Sciatic nerve (tissue), 2 donors: ENCODE results near the gene NDUFA8. TPM values are rescaled to one million over a fixed set of nuclear protein-coding genes. Genes with fewer than 3 reads are reported as not detected.

ENCODE experiments used
- ATAC-seq: fragments of 200-7000 bp; cut with Tn5 transposase; one replicate; pipeline ENCODE4 v1.9.1; 2020; ENCODE audit warnings: mild to moderate bottlenecking, moderate library complexity
- DNase-seq: peaks from one replicate; pipeline ENCODE4 v3.0.0-alpha.2; 2020; ENCODE audit warnings: low spot score
- intact Hi-C: fragments of 100-400 bp; cut with DNase I; formaldehyde crosslinking; loops from one replicate; pipeline ENCODE4 v1.14.2; 2022
- total RNA-seq: library from RNA; stranded (reverse); fragmentation: NEBNext Ultra II Directional; extraction: Animal tissue kit (Norgen Biotek cat#: 25700); gene quantifications from one replicate; pipeline ENCODE4 v1.2.1, GENCODE V29; 2021
- donor health status: DM: no; HTN: no; CAD: no.
- donor health status: DM: no; HTN: no; CAD: no.

The NDUFA8 gene
- 31.9 TPM for total RNA-seq

DNA sequence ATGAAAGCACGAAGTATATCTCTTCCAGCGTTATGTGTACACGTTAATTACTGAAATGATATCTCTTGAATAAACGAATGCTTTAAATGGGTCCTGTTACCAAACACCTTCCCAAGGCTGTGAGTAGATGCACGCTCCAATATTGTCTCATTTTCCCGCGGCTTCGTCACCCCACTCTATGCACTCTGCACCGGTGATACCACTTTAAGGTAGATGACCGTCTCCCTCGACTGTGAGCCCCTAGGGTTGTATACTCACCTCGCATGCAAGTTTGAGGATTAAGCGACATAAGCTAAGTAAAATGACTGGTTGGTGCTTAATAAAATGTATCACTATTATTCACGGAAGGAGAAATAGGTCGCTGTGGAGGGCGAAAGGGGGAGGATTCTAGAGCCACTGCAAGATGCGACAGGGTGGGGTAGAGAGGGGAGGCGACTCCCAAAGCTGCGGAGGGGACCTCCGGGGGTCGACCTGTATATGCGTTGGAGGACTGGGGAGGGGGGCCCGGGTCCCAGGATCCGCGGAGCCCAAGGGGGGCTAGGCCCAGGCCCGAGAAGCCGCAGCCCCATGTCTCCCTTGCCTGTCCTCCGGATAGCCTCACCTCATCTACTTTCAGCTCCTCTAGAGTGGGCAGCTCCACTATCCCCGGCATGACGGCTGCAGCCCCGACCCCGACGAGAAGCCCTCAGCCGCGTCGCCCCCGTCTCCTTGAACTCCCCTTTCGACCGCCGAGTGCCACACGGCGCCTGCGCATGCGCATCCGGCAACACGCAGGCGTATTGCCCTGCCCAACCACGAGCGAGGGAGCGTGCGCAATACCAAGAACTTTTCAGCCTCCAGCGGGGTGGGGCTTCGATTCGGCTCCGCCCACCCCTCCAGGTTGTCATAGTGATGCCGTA lies at the start of gene NDUFA8, which contains the start of gene MORN5:
TSS of gene NDUFA8 (minus strand) at position 754 of the 899 bp plus-strand sequence. CDS start at position 652, 102 bp downstream.
TSS of gene MORN5 (plus strand) at position 883 of the 899 bp plus-strand sequence. CDS start 65 bp downstream, outside the sequence.
- ATAC-seq (peak; percentile 100), DNase-seq (peak; percentile 96)
- intact Hi-C loops, result no loop called here

DNA sequence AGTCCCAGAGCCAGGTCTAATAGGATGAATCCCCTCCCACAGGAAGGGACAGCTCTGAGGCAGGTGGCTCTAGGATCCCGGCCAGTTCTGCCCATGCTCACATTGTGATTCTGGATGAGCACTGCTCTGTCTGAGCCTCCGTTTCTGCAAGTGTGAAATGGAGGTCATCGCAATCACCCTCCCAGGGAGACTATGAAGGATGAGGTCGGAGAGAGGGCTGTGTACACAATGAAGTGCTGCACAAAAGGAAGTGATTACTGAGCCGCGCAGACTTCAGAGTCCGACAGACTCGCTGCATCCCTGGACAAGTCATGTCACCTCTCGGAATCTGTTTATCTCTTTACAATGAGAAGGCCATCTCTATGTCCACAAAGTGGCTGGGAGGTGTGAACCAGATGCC lies 47.5 kb upstream of the NDUFA8 start:
- intact Hi-C loops, result no loop called here
- DNase-seq (no peak), ATAC-seq (no peak)

DNA sequence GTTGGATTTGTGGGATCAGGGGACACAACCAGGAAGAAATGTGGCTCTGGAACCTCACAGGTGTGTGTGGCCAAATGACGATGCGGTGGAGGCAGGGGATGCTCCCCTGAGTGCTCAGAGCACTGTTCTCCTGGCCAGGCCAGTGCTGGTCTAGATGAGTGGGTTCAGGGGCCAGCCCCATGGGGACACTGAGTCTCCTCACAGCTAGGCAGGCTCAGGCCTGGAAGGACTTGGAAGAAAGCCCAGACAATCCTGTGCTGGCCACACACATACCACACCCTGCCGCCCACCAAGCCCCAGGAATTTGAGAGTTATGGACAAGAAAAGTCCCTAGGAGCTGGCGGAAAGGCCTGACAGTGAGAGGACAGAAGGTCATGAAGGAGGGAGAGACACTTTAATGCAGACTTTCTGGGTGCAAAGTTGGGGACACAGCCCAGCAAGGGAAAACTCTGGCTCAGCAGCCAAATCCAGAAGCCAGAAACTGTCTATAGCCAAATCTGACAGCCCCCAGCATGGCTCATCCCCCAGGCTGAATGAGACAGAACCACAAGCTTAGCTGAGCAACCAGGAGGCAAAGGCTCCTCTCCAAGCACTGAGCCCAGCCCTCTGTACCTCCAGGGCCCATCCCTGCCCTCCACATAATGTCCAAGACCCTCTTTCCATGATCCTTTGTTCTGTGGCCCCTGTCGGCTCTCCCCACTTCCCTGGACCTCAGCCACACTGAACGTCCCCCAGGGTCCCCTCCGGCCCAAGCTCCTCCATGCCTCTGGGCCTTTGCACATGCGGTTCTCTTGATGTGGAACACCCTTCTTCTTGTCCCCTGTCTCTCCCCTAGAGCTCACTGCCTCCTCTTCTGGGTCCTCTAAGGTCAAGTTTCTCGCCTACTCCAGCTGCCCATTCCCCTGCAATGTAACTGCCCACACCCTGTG lies 46.8 kb upstream of the NDUFA8 start:
- no peak for DNase-seq
- intact Hi-C loops, result no loop called here
- peak; percentile 52 for ATAC-seq

DNA sequence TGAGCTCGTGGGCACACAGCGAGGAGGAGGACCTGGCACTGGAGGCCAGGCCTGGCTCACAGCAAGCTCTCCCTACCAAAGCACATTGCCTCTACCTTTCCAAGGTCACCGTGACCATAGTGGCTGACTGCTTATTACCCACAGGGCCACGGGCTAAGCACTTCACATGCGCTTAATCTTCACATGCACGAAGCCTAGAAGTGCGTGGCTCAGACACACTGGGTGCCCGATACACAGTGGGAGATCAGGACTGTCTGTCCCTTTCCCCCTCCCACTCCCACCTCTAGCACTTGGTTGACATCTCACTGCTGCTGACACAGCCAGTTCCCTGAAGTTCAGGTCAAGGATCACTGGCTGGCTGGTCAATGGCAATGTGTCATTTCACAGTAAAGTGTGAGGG lies 45.6 kb upstream of the NDUFA8 start:
- ATAC-seq (no peak), DNase-seq (no peak)
- intact Hi-C loops, result no loop called here

DNA sequence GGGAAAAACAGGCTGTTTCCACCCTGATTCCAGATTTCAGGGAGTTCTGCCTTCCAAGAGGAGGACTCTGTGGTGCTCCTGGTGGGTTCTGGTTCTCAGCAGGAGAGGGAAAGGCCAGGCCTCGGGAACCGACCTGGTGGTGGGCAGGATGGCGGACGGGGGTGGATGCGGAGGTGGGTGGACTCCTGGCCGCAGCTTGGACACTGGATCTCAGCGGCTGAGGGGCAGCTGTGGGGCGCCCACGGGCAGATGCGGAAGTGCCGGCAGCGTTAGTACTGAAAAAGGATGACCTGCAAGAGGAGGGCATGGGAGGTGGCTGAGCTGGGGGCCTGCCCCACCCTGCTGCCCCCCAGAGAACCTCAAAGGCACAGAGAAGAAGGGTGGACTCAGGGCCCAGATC lies 44.9 kb upstream of the NDUFA8 start:
- ATAC-seq (no peak), DNase-seq (no peak)
- intact Hi-C loops, result no loop called here

DNA sequence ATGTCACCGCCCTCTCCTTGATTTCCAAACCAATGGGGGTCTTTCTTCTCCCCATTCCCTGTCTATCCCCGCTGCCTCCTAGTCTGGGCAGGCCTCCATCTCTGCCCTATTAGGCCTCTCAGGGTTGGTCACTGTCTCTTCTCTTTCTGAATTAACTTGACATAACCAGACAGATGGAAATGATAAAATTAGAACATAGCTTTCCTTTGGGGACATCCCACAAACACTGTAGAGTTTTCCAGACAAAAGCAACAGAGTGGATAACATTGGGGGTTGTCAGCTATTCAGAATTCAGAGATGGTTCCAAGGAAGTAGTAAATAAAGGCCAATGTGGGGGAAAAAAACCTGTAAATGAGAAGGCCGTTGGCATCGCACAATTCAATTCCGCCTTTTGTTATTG lies 44.5 kb upstream of the NDUFA8 start:
- no peak for DNase-seq
- no peak for ATAC-seq
- intact Hi-C loops, result no loop called here

DNA sequence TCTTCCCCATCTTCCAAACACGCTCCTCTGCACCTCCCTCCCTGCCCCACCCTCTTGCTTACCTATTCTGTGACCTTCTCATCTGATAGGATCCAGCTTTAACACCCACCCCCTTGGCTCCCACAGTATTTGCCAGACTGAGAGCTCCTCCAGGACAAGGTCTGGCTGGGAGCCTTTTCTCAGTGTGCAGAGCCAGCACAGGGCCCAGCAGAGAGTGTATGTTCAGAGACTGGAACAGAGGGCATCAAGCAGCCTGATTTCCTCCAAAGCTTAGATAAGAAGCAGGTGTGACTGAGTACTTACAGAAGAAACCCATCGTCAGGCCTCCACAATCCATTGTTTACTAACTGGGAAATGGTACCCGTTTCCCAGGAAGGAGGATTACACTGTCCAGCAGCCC lies 42.5 kb upstream of the NDUFA8 start:
- ATAC-seq (no peak), DNase-seq (no peak)
- intact Hi-C loops, result no loop called here

DNA sequence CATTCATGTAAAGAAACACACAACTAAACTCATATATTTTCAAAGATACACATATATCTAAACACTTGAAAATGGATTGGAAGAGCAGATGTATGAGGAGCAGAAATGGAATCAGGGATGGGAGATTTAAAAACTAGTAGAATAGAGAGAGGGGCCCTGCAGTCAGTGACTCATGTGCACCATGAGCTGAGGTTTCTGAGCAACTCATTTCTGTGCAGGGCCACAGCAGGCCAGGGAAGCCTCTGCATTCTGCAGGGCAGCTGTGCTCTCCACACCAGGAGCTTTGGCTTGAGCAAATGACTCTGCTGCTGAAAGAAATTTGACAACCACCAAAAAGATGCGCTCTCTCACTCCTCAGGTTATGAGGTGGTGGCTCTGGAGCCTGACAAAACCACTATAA lies 42.1 kb upstream of the NDUFA8 start:
- DNase-seq, result no peak
- ATAC-seq, result no peak
- intact Hi-C loops, result loop anchor here (2.0 kb wide), 1 partner anchor 73 kb away; no protein-coding TSS in a partner anchor

DNA sequence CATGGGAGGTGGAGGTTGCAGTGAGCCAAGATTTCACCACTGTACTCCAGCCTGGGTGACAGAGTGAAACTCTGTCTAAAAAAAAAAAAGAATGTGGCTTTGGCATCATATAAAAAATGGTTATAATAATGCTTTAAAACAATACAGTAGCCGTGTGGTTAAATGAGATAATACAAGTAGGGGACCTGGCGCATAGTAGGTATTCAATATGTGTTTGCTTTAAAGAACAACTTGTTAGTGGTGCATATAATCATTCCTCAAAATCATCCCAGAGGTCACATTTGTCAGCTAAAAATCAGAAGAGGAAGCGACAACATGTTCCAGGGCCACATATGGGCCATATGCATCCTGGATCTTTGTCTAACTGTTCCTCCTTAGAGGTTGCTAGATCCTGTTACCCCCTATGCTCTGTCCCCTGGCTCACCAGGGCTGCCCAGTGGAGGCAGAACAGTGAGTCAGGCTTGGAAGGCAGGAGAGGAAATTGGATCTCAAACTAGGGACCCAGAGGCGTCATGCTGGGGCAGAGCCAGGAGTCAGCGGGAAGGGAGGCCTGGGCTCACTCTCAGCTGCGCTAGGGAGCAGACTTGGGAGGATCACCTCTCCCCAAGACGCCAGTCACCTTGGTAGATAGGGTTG lies 41.5 kb upstream of the NDUFA8 start:
- DNase-seq (no peak), ATAC-seq (no peak)
- intact Hi-C loops, result loop anchor here (2.0 kb wide), 1 partner anchor 72 kb away; no protein-coding TSS in a partner anchor

DNA sequence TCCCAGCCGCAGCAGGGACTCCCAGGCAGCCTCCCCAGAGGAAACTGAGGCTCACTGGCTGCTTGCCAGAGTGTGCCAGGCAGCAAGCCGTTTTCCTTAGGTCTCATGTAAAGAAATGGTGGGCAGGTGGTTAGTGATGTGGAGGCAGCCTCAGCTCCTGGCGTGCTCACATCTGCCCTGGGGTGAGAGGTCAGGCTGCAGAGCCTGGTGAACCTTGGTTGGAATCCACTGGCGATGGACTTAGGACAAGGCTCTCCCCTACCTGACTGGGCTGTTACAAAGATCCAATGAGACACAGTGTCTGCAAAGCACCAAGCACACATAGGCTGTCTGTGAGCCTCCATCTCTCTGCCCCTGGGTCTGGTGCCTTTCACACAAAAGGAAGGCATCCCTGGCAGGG lies 38.3 kb upstream of the NDUFA8 start:
- DNase-seq (no peak), ATAC-seq (no peak)
- intact Hi-C loops, result no loop called here

DNA sequence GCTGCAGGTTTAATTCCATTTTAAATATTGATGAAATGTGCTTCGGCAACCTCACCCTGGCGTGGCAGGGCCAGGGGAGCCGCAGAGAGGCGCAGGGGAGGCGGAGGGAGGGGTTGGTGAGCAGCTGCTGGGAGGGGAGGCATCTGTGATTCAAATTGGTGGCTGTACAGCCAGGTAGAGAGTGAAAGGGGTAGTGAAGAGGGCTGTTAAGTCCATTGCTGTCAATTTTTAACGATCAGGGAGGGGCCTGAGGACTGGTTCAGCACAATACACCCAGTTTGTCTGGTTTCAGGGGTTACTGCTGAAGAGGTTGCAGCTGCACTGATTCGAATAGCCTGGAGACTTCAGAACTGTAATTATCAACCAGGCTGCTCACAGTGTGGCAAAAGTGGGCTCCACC lies 37.8 kb upstream of the NDUFA8 start:
- intact Hi-C loops, result no loop called here
- DNase-seq (no peak), ATAC-seq (no peak)

DNA sequence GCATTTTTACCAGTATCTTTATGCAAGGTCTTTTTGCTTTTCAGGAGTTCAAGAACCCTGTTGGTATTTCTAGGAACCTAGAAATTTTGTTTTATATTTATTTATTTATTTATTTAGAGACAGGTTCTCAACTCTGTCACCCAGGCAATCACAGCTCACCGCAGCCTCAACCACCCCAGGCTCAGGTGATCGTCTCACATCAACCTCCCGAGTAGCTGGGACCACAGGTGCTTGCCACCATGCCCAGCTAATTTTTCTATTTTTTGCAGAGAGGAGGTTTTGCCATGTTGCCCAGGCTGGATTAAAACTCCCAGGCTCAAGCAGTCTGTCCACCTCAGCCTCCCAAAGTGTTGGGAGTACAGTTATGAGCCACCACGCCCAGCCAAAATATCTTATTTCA lies 36.3 kb upstream of the NDUFA8 start:
- intact Hi-C loops, result no loop called here
- no peak for DNase-seq
- no peak for ATAC-seq

DNA sequence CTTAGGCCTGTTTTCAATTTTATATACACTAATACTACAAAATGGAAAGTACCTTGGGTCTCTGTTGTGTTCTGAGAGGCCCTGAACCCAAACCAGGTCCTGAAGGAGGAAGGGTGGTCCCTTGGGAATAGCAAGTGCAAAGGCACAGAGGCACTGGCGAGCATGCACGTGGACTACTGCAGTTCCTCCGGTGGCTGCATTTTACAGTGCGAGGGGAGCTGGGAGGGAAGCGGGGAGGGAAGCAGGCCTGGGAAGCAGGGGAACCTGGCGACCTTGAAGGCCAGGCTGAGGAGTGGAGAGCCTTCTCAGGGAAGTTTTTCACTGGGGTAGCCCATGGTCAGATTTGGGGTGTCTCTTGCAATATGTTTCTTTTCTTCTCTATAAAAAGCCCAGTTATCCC lies 34.1 kb upstream of the NDUFA8 start:
- DNase-seq, result no peak
- ATAC-seq, result no peak
- intact Hi-C loops, result no loop called here

DNA sequence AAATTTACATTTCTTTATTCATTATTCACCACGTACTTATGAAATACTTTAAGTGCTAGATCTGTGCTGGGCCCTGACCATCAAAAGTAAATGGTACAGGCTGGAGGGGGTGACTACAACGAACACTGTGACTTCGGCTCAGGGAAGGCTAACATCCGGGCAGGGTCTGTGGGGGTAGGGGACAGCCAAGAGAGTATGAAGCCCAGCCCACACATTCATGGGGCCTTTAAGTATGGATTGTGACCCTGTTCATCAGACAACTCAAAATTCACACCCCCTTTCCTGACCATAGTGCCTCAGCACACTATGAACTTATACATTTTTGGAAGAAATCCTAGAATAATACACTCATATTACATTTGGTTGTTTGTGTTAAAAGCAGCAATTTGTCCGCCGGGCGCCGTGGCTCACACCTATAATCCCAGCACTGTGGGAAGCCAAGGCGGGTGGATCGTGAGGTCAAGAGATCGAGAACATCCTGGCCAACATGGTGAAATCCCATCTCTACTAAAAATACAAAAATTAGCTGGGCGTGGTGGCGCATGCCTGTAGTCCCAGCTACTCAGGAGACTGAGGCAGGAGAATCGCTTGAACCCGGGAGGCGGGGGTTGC lies 33.4 kb upstream of the NDUFA8 start:
- no peak for ATAC-seq
- DNase-seq, result no peak
- intact Hi-C loops, result no loop called here

DNA sequence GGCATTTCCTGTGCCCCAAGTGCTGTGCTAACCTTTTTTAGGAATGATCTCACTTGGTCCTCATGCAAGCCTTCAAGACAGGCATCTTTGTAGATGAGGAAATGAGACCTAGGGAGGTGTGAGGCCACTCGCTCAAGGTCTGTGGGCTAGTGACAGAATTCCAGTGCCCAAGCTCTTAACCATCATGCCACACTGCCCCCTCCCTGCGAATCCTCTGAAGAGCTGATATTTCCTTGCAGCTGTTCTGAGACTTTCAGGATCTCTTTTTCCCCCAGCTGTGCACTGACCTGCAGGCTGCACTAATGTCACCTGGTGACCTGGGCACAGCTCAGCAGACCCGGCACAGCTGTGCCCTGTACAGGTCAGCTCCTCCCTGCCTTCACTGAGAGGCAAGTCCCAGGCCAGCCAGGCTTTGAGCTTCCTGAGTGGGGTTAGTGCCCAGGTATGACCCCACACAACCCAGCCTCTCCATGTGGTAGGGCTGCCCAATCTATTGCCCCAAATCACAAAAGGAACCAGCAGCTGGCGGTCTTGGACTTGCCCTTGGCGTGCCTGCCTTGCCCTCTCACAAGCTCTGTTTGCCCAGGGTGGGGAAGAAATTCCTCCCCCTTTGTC lies 32.8 kb upstream of the NDUFA8 start:
- ATAC-seq, result no peak
- intact Hi-C loops, result no loop called here

DNA sequence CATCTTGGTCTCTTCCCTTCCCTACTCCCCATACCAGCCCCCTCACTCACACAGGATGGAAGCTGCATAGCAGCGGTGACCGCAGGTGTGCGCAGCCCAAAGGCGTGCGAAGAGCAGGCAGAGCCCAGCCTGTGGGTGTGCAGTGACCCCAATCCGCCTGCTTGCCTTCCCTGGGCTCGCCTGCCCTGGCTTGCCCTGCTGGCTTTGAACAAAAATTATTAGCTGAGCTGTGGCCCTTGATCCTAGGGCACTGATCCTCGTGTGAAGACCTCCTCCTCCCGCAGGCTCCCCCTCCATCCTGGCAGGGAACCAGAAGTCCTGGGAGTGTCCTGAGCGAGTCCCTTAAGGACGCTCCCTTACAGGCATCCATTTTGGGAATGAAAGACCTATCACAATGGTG lies 32.0 kb upstream of the NDUFA8 start:
- DNase-seq (no peak), ATAC-seq (no peak)
- intact Hi-C loops, result no loop called here

More for the DNA sequence above, 32.8 kb upstream of the NDUFA8 start:
- no peak for DNase-seq

DNA sequence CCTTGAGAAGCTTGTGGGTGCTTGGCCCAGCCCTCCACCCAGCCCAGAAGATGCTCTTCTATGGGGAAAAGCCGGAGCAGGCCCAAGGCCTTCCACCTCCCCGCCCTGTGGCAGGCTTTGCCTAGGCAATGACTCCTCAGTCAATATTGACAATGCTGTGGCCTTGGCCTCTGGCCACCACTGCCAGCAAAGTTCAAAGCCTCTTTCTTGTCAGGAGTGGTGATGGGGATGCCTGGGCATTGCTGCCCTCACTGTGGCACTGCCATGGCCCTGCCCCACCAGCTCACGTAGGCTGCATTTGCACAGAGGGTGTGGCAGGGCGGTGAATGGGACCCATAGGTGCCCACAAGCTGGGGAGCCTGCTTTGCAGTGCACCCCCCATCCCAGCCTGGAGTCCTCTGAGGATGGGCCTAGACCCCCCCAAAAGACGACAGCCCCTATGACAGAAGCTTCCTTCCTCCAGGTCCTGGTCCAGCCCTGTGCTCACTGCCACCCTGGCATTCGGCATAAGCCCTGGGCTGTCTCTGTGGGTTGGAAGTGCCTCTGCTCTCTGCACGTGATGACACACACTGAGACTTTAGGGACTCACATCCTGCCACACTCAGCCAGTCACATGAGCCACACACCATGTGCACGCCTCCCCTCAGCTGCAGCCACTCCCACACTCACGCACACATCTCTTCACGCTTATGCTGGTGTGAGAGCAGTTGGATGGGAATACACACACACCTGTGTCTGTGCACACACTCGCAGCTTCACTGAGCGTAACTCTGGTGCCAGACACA lies 31.2 kb upstream of the NDUFA8 start:
- no peak for ATAC-seq
- DNase-seq, result no peak
- intact Hi-C loops, result no loop called here

DNA sequence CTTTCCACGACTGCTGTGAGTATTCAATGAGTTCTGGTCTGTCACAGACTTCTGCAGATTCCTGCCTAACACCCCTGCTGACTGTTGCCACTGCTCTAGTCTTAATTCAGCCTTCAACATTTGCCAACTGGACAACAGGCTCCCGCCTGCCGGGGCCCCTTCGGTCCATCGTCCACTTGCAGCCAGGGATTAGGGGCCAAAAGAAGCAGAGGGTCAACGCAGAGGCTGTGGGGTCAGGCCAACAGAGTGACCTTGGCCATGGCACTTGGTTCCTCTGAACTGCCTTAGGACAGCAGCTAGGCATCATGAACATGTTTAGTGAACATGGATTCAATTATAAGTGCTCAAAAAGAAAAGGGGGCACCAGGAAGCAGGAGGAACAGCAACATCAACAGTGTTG lies 28.8 kb upstream of the NDUFA8 start:
- intact Hi-C loops, result no loop called here
- no peak for ATAC-seq
- no peak for DNase-seq
